GM12878 (cell line): ENCODE results near the gene TMCC2. TPM values are rescaled to one million over a fixed set of nuclear protein-coding genes. Genes with fewer than 3 reads are reported as not detected.

Source experiments
- ATAC-seq: fragments of 200-7000 bp; cut with Tn5 transposase; 3 replicates; pipeline ENCODE4 v1.9.1; 2020; ENCODE audit warnings: mild to moderate bottlenecking, moderate library complexity
- BruUV-seq: library from RNA; stranded (reverse); fragments of 400-500 nt; replicated peaks from 2 replicates; lab custom pipeline; 2021; lab: Mats Ljungman, UMichigan
- CTCF ChIA-PET: fragments of 300-600 bp; sonication (Branson Sonifier 250); formaldehyde crosslinking; extraction: SDS; loops from one replicate; lab custom pipeline; 2021; ENCODE audit warnings: inconsistent platforms; lab: Yijun Ruan, JAX
- POLR2A ChIA-PET: fragments of 350-600 bp; formaldehyde crosslinking; extraction: SDS; loops from one replicate; lab custom pipeline; 2021; ENCODE audit warnings: inconsistent platforms; lab: Charles Lee
- RAD21 ChIA-PET: fragments of 300-600 bp; sonication (Branson Sonifier 250); formaldehyde crosslinking; loops from one replicate; lab custom pipeline; 2023; ENCODE audit warnings: antibody characterized with exemption; ENCODE audit not compliant: unreplicated experiment; lab: Charles Lee
- SMC1A ChIA-PET: fragments of 300-600 bp; sonication (Branson Sonifier 250); formaldehyde crosslinking; loops from one replicate; lab custom pipeline; 2023; ENCODE audit not compliant: unreplicated experiment, uncharacterized antibody; lab: Charles Lee
- DNase-seq: peaks from one replicate; pipeline ENCODE4 v3.0.0-alpha.2; 2011; ENCODE audit warnings: low read depth, low spot score
- FAIRE-seq: peaks from 3 replicates; lab custom pipeline; 2011; peaks lifted over from hg19 to GRCh38; lab: Jason Lieb, UNC
- H2AFZ ChIP-seq: 2 replicates; pipeline ENCODE4 v1.6.0; 2011; ENCODE audit warnings: low read depth, low read length, control low read depth; ENCODE audit not compliant: control insufficient read depth
- H3K27ac ChIP-seq: 2 replicates; pipeline ENCODE4 v1.5.1; 2011; ENCODE audit warnings: control low read depth; ENCODE audit not compliant: control insufficient read depth, insufficient read depth
- H3K27me3 ChIP-seq, 2 experiments: replicated peaks in 1 of 2; 2 replicates each; pipeline versions ENCODE4 v1.6.0 to v1.6.1; 2011; ENCODE audit warnings: low read length in 1 of 2; ENCODE audit not compliant: control insufficient read depth in 2 of 2, insufficient read depth in 2 of 2
- H3K36me3 ChIP-seq, 2 experiments: 2 replicates each; pipeline ENCODE4 v1.5.1; 2011; ENCODE audit warnings: low read length in 1 of 2; ENCODE audit not compliant: control insufficient read depth in 2 of 2, insufficient read depth in 2 of 2
- H3K4me1 ChIP-seq: 2 replicates; pipeline ENCODE4 v1.6.1; 2011; ENCODE audit warnings: mild to moderate bottlenecking, low read length, moderate library complexity, mixed read lengths; ENCODE audit not compliant: control insufficient read depth, insufficient read depth
- H3K4me2 ChIP-seq: 2 replicates; pipeline ENCODE4 v1.6.0; 2011; ENCODE audit warnings: control low read depth; ENCODE audit not compliant: control insufficient read depth, insufficient read depth
- H3K4me3 ChIP-seq: fragments of 200-600 bp; sonication (generic); 2 replicates; pipeline ENCODE4 v1.5.1; 2016
- H3K79me2 ChIP-seq: 2 replicates; pipeline ENCODE4 v1.6.0; 2011; ENCODE audit warnings: low read length; ENCODE audit not compliant: control insufficient read depth, insufficient read depth
- H3K9ac ChIP-seq: 2 replicates; pipeline ENCODE4 v1.8.0; 2011; ENCODE audit warnings: low read length, control low read depth, mixed read lengths; ENCODE audit not compliant: control insufficient read depth, insufficient read depth
- H3K9me3 ChIP-seq: replicated peaks from 3 replicates; pipeline ENCODE4 v1.5.1; 2011; ENCODE audit warnings: mild to moderate bottlenecking, low read length; ENCODE audit not compliant: control insufficient read depth, insufficient read depth
- H4K20me1 ChIP-seq: 2 replicates; pipeline ENCODE4 v1.6.0; 2011; ENCODE audit not compliant: control insufficient read depth, insufficient read depth
- BRCA1 ChIP-seq: IDR thresholded peaks from 2 replicates; pipeline ENCODE4 v1.6.1; 2011; ENCODE audit warnings: low read depth, low read length, improper control_type of control experiment
- CEBPZ ChIP-seq: fragments of 150-350 bp; IDR thresholded peaks from 2 replicates; pipeline ENCODE4 v1.6.1; 2016; ENCODE audit warnings: low read depth, low read length
- CHD2 ChIP-seq: IDR thresholded peaks from 2 replicates; pipeline ENCODE4 v1.6.1; 2011; ENCODE audit warnings: low read depth, low read length, improper control_type of control experiment, borderline replicate concordance
- E4F1 ChIP-seq: fragments of 450-650 bp; IDR thresholded peaks from 2 replicates; pipeline ENCODE4 v1.6.1; 2018; ENCODE audit warnings: borderline replicate concordance, mild to moderate bottlenecking; ENCODE audit not compliant: partially characterized antibody
- GABPA ChIP-seq: IDR thresholded peaks from 2 replicates; pipeline ENCODE4 v1.6.1; 2014; ENCODE audit warnings: antibody characterized with exemption, low read depth, mild to moderate bottlenecking, inconsistent platforms
- GATAD2B ChIP-seq: fragments of 450-650 bp; conservative IDR thresholded peaks from 2 replicates; pipeline ENCODE4 v1.6.1; 2017; ENCODE audit warnings: low read depth, mild to moderate bottlenecking, moderate library complexity
- HDAC6 ChIP-seq: fragments of 200-600 bp; sonication (generic); IDR thresholded peaks from one replicate; pipeline ENCODE4 v1.8.0; 2017; ENCODE audit warnings: antibody characterized with exemption; ENCODE audit not compliant: unreplicated experiment
- IKZF2 ChIP-seq, 2 experiments: fragments of 450-650 bp; IDR thresholded peaks; 2 replicates each; pipeline ENCODE4 v1.6.1; 2017; ENCODE audit warnings: mild to moderate bottlenecking in 2 of 2, moderate library complexity in 2 of 2
- KDM1A ChIP-seq: fragments of 200-600 bp; sonication (generic); IDR thresholded peaks from 2 replicates; pipeline ENCODE4 v1.6.1; 2016; ENCODE audit warnings: borderline replicate concordance
- RBBP5 ChIP-seq: fragments of 200-600 bp; sonication (generic); conservative IDR thresholded peaks from 2 replicates; pipeline ENCODE4 v1.6.1; 2016
- SPI1 ChIP-seq: IDR thresholded peaks from 2 replicates; pipeline ENCODE4 v1.6.1; 2011; ENCODE audit warnings: low read depth, mild to moderate bottlenecking, low read length, moderate library complexity, borderline replicate concordance; ENCODE audit not compliant: insufficient read depth
- TAF1 ChIP-seq: IDR thresholded peaks from 2 replicates; pipeline ENCODE4 v1.6.1; 2011; ENCODE audit warnings: mild to moderate bottlenecking, low read depth, low read length, borderline replicate concordance
- YBX1 ChIP-seq: fragments of 450-650 bp; IDR thresholded peaks from 2 replicates; pipeline ENCODE4 v1.6.1; 2016; ENCODE audit warnings: antibody characterized with exemption
- ZNF24 ChIP-seq: fragments of 450-650 bp; IDR thresholded peaks from 2 replicates; pipeline ENCODE4 v1.6.1; 2017; ENCODE audit warnings: antibody characterized with exemption, mild to moderate bottlenecking
- ZNF622 ChIP-seq: fragments of 450-650 bp; IDR thresholded peaks from 2 replicates; pipeline ENCODE4 v1.6.1; 2017; ENCODE audit warnings: mild to moderate bottlenecking, inconsistent platforms
- ZNF687 ChIP-seq: fragments of 450-650 bp; IDR thresholded peaks from 2 replicates; pipeline ENCODE4 v1.6.1; 2017; ENCODE audit warnings: mild to moderate bottlenecking, moderate library complexity
- WGBS: methylation state at CpG from one replicate; pipeline ENCODE4 v1.1.6; 2016; ENCODE audit warnings: low lambda C conversion rate; ENCODE audit not compliant: insufficient replicate concordance, insufficient coverage; ENCODE audit errors: missing lambda C conversion rate; 5-methylcytosine and 5-hydroxymethylcytosine counted together
- in situ Hi-C: fragments of 300-500 bp; cut with MboI; formaldehyde crosslinking; loops from 9 replicates; pipeline ENCODE4 v1.14.3; 2018; ENCODE audit warnings: mixed read lengths
- intact Hi-C: fragments of 100-400 bp; cut with micrococcal nuclease; formaldehyde crosslinking; loops from one replicate; pipeline ENCODE4 v1.14.2; 2022; ENCODE audit not compliant: unreplicated experiment
- polyA plus RNA-seq, 11 experiments: library from polyadenylated mRNA; depleted of rRNA in 4 of 11; unstranded in 6 of 11; stranded (reverse) in 5 of 11; fragments of >200 nt; fragmentation: Nextera tagmentation in 4 of 11; fragmentation: Illumina TruSeq in 1 of 11; extraction: Ambion mirVana in 4 of 11; extraction: Trizol in 1 of 11; gene quantifications; 1 replicate in 1 of 11; 2 replicates in 10 of 11; pipeline versions ENCODE4 v1.2.1 to v1.2.3, GENCODE V29; 2011 to 2016; ENCODE audit warnings: inconsistent platforms in 2 of 11, missing spikeins in 2 of 11, low read depth in 1 of 11
- total RNA-seq, 4 experiments: library from RNA; depleted of rRNA in 3 of 4; stranded (reverse); fragments of >200 nt in 3 of 4; fragmentation: Illumina TruSeq in 1 of 4; extraction: Trizol in 1 of 4; gene quantifications; 2 replicates each; pipeline versions ENCODE4 v1.2.1 to v1.2.3, GENCODE V29; 2013 to 2021

The TMCC2 gene
- total and polyA plus RNA-seq, 10 of the 15 experiments (the other 5 are each of a cell fraction or from before 2014, with no cell fraction given), result 0.06 to 2.3 (median 0.76) TPM

- Histone ChIP-seq H3K27me3 (no peaks in the 10 kb centered on the region; a peak in 1 of 4 replicates), H3K27ac (no peak overlapping the region), H4K20me1 (no peaks in the 10 kb centered on the region), H3K9me3 (no peaks in the 10 kb centered on the region), H2AFZ (no peak overlapping the region), H3K4me2 (no peak overlapping the region), H3K36me3 (no peaks in the 10 kb centered on the region), H3K79me2 (no peaks in the 10 kb centered on the region), H3K4me1 (peaks cover 8% of the 10 kb centered on the region; the same call in 1 of the 2 replicates), H3K9ac (no peak overlapping the region), H3K4me3 (no peak overlapping the region)
- ATAC-seq (no peak), DNase-seq (no peak), FAIRE-seq (no peak)
- intact Hi-C loops, result no loop called here
- ChIA-PET POLR2A (no interaction called here), SMC1A (no interaction called here), RAD21 (no interaction called here), CTCF (no interaction called here)
- BruUV-seq, result no TSS peak
- WGBS, result 46% methylated on average over 4 of the region's 4 CpGs
- in situ Hi-C loops, result no loop called here
- TF ChIP-seq BRCA1 (no peak), RBBP5 (no peak), HDAC6 (no peak), E4F1 (no peak), ZNF622 (no peak), CEBPZ (no peak), KDM1A (no peak), ZNF687 (no peak), GABPA (no peak), TAF1 (no peak), IKZF2 (IDR thresholded peaks at IDR 0.05) (no peak), GATAD2B (no peak), YBX1 (no peak), SPI1 (no peak), ZNF24 (no peak), CHD2 (no peak)
Observed at GRCh38 chr1:205216588-205216987, 11.2 kb upstream of the TMCC2 start.
